Measurements from ENCODE around the gene RARS2. TPM values are rescaled to one million over a fixed set of nuclear protein-coding genes. Genes with fewer than 3 reads are reported as not detected.

The RARS2 gene
- total RNA-seq, 4 donors from 2014 or later = 32.1 to 49.2 (median 34.4) TPM

DNA sequence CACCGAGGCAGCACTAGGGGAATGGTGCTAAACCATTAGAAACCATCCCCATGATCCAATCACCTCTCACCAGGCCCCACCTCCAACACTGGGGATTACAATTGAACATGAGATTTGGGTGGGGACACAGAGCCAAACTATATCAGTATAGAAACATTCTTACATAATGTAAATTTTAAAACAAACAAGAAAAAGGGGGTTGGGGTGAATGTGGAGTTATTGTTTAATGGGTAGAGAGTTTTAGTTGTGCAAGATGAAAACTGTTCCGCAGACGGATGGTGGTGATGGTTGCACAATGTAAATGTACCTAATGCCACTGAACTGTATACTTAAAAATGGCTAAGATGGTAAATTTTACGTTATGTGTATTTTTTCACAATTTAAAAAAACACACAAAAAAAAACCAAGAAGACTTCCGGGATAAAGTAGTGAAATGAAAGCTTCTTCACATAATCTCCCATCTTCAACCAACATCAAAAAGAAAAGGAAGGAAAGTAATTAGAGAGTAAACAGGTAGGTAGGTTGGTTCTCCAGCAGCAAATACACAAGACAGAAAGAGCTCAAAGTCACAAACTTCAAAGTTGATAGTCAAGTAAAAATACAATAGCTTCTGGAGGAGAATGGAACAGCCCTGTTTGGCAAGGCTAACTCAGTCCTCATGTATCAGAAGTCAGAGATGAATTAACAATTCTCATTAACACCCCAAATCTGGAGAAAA is 16.3 kb downstream of the RARS2 start:
- TF ChIP-seq, protein P1, sequence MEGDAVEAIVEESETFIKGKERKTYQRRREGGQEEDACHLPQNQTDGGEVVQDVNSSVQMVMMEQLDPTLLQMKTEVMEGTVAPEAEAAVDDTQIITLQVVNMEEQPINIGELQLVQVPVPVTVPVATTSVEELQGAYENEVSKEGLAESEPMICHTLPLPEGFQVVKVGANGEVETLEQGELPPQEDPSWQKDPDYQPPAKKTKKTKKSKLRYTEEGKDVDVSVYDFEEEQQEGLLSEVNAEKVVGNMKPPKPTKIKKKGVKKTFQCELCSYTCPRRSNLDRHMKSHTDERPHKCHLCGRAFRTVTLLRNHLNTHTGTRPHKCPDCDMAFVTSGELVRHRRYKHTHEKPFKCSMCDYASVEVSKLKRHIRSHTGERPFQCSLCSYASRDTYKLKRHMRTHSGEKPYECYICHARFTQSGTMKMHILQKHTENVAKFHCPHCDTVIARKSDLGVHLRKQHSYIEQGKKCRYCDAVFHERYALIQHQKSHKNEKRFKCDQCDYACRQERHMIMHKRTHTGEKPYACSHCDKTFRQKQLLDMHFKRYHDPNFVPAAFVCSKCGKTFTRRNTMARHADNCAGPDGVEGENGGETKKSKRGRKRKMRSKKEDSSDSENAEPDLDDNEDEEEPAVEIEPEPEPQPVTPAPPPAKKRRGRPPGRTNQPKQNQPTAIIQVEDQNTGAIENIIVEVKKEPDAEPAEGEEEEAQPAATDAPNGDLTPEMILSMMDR (IDR thresholded peaks at IDR 0.05; ENCODE audit: low read depth) = no peak

DNA sequence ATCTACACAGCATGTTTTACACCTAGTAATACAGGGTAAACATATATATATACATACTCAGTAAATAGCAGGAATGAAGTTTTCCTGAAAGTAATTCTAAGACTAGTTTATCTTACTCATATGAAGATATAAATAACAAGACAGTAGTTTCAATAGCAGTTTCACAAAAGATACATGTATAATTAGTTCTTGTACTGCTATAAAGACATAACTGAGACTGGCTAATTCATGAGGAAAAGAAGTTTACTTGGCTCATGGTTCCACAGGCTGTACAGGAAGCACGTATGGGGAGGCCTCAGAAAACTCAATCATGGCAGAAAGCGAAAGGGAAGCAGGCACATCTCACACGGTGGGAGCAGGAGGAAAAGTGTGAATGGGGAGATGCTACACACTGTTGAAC is 16.9 kb downstream of the RARS2 start:
- TF ChIP-seq, protein P1 (IDR thresholded peaks at IDR 0.05; ENCODE audit: low read depth) = no peak

DNA sequence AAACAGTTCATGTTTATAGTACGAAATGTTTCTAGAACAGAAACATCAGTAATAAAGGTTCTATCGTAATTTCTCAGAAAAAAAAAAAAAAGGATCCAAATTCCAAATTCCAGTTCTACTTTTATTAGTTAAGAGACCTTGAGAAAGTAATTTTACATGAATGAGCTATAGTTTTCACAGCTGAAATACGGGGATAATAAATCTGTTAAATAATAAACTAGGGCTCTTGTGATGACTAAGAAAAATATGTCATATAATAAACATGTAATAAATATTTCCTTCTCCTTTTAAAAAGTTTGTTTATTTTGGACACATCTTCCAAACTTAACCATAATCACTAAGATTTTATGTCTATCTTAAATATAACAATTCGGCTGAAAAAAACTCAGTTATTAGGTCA is 17.8 kb downstream of the RARS2 start:
- TF ChIP-seq, protein P1 (IDR thresholded peaks at IDR 0.05; ENCODE audit: low read depth) = no peak

DNA sequence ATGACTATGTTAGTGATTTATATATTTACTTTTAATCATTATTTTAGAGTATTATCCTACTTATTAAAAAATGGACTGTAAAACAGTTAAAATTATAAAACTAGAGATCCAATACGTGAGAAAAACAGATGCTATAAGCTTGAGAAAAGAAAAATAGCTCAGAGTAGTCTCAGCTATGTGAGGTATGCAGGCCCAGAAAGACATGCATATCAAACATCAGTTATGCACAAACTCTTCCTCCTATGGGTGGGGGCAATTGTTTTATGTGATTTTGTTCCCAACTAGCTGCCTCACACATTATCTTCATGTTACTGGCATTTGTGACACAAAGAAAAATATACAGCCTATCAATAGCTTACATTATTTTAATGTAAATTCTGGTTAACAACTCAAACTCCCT is 28.8 kb downstream of the RARS2 start:
- TF ChIP-seq, protein P1 (IDR thresholded peaks at IDR 0.05; ENCODE audit: low read depth) = no peak

DNA sequence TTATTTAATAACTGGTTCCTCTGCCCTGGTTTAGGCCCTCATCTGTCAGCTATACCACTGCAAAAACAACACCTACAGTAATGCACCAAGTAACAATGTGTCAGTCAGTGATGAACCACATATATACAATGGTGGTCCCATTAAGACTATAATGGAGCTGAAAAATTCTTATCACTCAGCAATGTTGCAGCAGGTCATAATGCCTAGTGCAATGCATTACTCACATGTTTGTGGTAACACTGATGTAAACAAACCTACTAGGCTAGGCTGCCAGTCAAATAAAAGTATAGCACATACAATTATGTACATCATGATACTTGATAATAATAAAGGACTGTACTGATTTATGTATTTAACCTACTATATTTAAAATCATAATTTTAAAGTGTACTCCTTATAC is 31.3 kb downstream of the RARS2 start:
- TF ChIP-seq, protein P1 (IDR thresholded peaks at IDR 0.05; ENCODE audit: low read depth) = no peak

DNA sequence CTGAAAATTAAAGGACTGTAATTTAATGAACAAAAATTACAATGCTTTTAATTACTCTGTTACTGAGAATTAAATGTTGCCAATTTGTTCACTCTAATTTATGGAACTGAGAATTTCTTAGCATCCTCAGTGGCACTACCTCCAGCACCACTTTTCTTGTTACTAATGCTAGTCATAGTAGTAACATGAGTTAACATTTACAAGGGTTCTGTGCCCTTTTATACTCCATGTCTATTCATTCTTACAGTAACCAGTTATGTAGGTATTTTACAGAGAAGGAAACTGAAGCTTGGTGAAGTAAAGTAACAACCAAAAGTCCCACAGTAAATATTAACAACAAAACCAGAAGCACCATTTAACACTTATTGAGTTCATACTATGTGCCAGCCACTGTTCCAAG is 34.3 kb downstream of the RARS2 start:
- TF ChIP-seq, protein P1 (IDR thresholded peaks at IDR 0.05; ENCODE audit: low read depth) = no peak

DNA sequence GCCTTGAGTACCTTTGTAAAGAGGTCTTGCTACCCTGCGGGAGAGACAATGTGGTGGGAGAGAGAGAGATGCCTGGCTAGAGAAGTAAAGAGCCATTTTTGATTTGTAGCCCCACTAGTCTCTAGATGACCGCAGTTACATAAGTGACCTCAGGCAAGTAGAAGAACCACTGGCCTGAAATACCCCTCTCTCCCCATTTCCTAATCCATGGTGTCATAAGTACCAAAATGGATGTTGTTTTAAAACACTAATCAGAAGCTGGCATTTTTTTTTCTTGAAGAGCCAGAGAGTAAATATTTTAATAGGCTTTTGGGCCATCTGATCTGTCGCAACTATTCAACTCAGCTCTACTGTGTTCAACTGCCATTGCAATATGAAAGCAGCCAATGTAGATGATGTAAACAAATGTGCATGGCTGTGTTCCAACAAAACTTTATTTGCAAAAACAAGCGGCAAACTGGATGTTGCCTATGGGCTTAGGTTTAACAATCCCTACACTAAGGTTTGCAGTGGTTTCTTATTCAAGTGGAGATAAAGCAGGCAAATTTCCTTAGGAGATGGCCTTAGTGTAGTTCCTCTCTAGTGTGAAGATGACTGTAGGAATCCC is 36.5 kb downstream of the RARS2 start:
- TF ChIP-seq, protein P1 (IDR thresholded peaks at IDR 0.05; ENCODE audit: low read depth) = no peak

Data from subcutaneous adipose tissue (tissue), 4 donors.